WI38 (cell line): ENCODE results near the gene HSPA1A.
"Not testable (repeated sequence)": the region's sequence is repeated elsewhere in the genome, so short reads cannot be mapped to it uniquely, and the experiment has no call there.

Experiments
- H3K4me3 ChIP-seq: 2 replicates; pipeline ENCODE4 v1.5.1; 2011; ENCODE audit warnings: low read depth, mild to moderate bottlenecking, control low read depth, low read length
- TF ChIP-seq, protein P1 (sequence below): IDR thresholded peaks from 2 replicates; pipeline ENCODE4 v1.5.1; 2012; ENCODE audit warnings: low read depth, mild to moderate bottlenecking, control low read depth, low read length

The HSPA1A gene

DNA sequence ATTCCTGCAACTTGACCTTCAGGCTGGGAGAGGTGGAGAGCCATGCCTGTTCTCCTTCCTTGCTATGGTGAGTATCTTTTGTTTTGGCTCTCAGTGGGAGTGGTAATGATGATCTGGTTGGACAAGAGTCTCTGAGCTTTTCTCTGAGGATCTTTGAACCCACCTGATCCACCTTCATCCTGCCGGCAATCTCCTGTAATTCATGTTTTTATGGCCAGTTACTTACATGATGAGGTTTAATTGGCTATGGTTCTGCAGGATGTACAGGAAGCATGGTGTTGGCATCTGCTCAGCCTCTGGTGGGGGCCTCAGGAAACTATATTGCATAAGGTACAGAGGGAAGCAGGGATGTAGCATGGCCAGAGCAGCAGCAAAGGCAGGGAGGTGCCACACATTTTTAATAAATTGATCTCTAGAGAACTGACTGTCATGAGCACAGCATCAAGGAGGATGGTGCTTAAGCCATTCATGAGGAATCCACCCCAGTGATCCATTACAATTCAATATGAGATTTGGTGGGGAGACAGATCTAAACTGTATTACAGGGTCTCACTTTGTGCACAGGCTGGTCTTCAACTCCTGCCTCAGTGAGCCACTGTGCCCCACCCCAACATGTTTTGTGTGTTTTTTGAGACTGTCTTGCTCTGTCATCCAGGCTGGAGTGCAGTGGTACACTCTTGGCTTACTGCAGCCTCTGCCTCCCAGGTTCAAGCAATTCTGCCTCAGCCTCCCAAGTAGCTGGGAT lies 22.2 kb downstream of the HSPA1A start:
- H3K4me3 ChIP-seq = peak overlapping the region; percentile 91
- TF ChIP-seq, protein P1, sequence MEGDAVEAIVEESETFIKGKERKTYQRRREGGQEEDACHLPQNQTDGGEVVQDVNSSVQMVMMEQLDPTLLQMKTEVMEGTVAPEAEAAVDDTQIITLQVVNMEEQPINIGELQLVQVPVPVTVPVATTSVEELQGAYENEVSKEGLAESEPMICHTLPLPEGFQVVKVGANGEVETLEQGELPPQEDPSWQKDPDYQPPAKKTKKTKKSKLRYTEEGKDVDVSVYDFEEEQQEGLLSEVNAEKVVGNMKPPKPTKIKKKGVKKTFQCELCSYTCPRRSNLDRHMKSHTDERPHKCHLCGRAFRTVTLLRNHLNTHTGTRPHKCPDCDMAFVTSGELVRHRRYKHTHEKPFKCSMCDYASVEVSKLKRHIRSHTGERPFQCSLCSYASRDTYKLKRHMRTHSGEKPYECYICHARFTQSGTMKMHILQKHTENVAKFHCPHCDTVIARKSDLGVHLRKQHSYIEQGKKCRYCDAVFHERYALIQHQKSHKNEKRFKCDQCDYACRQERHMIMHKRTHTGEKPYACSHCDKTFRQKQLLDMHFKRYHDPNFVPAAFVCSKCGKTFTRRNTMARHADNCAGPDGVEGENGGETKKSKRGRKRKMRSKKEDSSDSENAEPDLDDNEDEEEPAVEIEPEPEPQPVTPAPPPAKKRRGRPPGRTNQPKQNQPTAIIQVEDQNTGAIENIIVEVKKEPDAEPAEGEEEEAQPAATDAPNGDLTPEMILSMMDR = no peak

DNA sequence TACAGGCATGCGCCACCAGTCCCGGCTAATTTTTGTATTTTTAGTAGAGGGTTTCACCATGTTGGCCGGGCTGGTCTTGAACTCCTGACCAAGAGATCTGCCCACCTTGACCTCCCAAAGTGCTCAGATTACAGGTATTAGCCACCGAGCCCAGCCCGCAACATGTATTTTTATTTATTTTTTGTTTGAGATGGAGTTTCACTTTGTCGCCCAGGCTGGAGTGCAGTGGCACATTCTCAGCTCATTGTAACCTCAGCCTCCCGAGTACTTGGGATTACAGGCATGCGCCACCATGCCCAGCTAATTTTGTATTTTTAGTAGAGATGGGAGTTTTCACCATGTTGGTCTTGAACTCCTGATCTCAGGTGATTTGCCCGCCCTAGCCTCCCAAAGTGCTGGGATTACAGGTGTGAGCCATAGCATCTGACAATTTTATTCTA lies 22.8 kb downstream of the HSPA1A start:
- H3K4me3 ChIP-seq = peak overlapping the region; percentile 91

DNA sequence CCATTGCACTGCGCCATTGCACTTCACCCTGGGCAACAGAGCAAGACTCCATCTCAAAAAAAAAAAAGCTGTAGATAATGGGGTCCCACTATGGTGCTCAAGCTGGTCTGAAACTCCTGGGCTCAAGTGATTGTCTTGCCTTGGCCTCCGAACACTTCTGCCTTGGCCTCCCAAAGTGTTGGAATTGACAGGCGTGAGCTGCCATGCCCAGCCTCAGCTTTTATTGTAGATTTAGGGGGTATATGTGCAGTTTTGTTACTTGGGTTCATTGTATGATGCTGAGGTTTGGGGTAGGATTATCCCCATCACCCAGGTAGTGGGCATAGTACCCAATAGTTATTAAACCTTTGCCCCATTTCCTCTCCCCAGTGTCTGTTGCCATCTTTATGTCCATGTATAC lies 23.6 kb downstream of the HSPA1A start:
- TF ChIP-seq, protein P1 = no peak
- no peak overlapping the region for H3K4me3 ChIP-seq

DNA sequence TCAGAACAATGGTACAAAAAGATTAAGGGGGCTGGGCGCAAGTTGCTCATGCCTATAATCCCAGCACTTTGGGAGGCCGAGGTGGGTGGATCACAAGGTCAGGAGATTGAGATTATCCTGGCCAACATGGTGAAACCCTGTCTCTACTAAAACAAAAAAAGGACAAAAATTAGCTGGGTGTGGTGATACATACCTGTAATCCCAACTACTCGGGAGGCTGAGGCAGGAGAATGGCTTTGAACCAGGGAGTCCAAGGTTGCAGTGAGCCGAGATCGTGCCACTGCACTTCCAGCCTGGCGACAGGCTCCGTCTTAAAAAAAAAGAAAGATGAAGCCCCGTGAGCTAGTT lies 24.4 kb downstream of the HSPA1A start:
- H3K4me3 ChIP-seq = not testable (repeated sequence)

DNA sequence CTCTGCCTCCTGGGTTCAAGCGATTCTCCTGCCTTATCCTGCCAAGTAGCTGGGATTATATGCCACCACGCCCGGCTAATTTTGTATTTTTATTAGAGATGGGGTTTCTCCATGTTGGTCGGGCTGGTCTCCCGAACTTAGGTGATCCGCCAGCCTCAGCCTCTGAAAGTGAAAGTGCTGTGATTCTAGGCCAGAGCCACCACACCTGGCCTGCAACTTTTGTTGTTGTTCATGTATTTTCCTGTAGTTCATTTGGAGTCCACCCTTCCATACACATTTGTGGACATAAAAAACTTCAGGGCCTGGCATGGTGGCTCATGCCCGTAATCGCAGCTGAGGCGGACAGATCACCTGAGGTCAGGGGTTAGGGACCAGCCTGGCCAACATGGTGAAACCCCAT lies 26.7 kb downstream of the HSPA1A start:
- TF ChIP-seq, protein P1 = no peak
- H3K4me3 ChIP-seq = no peak overlapping the region

DNA sequence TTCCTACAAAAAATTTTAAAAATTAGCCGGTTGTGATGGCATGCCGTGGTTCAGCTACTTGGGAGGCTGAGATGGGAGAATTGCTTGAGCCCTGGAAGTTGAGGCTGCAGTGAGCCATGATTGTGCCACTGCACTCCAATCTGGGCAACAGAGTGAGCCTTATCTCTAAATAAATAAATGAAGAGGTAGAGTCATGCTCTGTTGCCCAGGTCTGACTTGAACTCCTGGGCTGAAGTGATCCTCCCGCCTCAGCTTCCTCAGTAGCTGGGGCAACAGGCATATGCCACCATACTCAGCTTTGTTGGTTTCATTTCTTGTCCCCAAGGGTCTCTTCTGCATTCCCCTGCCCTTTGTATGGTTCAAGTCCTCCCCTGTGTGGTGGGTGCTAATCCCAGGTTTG lies 29.2 kb downstream of the HSPA1A start:
- TF ChIP-seq, protein P1 = no peak
- no peak overlapping the region for H3K4me3 ChIP-seq

DNA sequence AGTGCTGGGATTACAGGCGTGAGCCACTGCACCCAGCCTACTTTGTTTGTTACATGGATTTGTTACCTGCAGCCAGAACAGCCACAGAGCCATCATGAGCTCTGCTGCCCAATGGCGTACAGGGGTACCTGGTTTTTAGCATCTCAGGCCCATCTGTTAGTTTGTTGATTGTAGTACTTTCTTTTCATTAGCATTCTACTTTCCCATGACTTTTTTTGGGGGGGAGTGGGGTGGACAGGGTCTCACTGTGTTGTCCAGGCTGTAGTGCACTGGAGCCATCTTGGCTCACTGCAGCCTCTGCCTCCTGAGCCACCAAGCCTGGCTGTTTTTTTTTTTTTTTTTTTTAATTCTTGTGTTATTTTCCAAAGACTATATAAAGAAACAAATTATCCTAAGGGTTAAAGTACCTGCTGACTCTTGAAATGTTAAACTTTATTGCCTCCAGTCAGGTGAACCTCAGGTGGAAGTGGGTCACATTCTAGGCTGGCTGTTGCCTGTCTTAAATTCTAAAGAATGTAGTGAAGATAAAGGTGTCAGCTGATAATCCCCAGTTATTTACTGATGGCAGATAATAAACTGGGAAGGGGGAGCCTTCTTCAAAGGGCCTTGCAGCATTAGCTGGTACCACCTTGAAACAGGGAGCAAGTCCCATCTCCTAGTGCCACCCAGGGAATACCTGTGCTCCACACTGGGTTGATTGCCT lies 32.1 kb downstream of the HSPA1A start:
- no peak overlapping the region for H3K4me3 ChIP-seq

More for the DNA sequence above, 32.1 kb downstream of the HSPA1A start:
- TF ChIP-seq, protein P1 = no peak
